Activated naive CD4-positive, alpha-beta T cell treated with anti-CD3 and anti-CD28 coated beads, Interleukin-2, amount 50 U/mL, for 24 hours (primary cell): Measurements from ENCODE around the gene GDAP2.

Experiments
- H3K27ac Mint-ChIP-seq: one replicate; pipeline ENCODE4 v1.8.0; 2021; ENCODE audit warnings: mild to moderate bottlenecking, mixed read lengths
- H3K27me3 Mint-ChIP-seq: one replicate; pipeline ENCODE4 v1.8.0; 2021; ENCODE audit warnings: mixed read lengths
- H3K36me3 Mint-ChIP-seq: one replicate; pipeline ENCODE4 v1.8.0; 2021; ENCODE audit warnings: mixed read lengths
- H3K4me1 Mint-ChIP-seq: one replicate; pipeline ENCODE4 v1.8.0; 2021; ENCODE audit warnings: mixed read lengths
- H3K4me3 Mint-ChIP-seq: one replicate; pipeline ENCODE4 v1.8.0; 2021; ENCODE audit warnings: mild to moderate bottlenecking, mixed read lengths
- H3K9me3 Mint-ChIP-seq: one replicate; pipeline ENCODE4 v1.8.0; 2021; ENCODE audit warnings: mixed read lengths

GDAP2 gene, protein sequence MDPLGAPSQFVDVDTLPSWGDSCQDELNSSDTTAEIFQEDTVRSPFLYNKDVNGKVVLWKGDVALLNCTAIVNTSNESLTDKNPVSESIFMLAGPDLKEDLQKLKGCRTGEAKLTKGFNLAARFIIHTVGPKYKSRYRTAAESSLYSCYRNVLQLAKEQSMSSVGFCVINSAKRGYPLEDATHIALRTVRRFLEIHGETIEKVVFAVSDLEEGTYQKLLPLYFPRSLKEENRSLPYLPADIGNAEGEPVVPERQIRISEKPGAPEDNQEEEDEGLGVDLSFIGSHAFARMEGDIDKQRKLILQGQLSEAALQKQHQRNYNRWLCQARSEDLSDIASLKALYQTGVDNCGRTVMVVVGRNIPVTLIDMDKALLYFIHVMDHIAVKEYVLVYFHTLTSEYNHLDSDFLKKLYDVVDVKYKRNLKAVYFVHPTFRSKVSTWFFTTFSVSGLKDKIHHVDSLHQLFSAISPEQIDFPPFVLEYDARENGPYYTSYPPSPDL

DNA sequence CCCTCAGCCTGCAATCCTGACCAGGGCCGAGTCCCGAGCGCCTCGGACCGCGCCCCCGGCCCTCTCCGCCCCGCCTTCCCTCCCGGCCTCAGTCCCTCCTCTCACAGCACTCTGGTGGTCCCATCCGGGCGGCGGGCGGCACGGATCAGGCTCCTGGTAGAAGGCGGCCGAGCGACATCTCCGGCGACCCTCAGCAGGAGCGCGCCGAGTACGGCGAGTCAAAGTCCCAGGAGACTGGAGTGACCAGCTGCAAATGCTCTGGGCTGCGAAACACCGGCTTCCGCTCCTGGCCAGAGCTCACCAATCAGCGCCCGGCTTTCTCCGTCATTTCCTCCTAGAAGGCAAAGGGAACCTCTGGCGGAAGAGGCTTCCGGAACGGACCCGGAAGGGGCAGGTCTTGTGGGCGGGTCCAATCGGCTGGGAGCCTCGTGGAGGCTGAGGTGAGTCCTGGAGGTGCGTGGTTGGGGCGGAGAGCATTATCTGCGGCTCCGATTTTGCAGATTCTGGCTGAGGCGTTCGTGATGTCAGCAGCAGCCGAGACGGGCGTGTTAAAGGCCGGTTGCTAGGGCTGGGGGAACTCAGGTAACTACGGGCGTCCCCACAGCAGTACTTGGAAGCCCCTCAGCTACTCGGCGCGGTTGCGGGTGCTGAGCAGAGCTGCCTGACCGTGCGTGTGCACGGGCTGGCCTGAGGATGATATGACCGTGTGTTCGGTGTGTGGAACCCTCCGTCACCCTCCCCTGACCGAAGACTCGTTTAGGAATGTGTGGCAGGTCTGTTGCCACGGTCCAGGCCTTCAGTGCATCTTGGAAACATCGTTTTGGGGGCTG, at the start of gene GDAP2, which contains the start of gene WDR3:
Gene GDAP2 (minus strand): TSS at position 279 of the 830 bp plus-strand sequence. CDS start 9,264 bp downstream, outside the sequence.
Gene WDR3 (plus strand): TSS at position 397 of the 830 bp plus-strand sequence. CDS start 3,581 bp downstream, outside the sequence.
- Mint-ChIP-seq H3K27ac (peak within 1 kb of the TSS; percentile 93), H3K9me3 (no peaks in the 10 kb centered on the region), H3K4me3 (peak within 1 kb of the TSS; percentile 98), H3K36me3 (peaks cover 18% of the 10 kb centered on the region), H3K4me1 (peaks cover 65% of the 10 kb centered on the region), H3K27me3 (no peaks in the 10 kb centered on the region)

DNA sequence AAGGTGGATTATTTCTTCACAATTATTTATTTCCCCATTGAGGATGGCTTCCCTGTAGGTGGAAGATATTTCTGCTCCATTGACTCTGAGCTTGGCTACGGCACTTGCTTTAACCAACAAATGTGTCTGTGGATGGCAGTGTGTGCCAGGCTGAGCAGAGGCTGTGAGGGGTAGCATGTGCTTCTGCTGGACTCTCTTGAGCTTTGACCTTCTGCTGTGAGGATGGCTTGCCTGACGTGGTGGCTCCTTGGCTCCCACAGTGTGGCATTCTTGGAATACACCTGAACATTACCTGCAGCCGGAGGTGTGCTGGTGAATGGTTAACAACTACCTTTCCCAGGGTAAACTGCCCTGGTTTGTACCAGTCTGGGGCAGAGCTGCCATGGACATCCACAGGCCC, 47.0 kb upstream of the GDAP2 start:
- no peaks in the 10 kb centered on the region for H3K9me3 Mint-ChIP-seq

DNA sequence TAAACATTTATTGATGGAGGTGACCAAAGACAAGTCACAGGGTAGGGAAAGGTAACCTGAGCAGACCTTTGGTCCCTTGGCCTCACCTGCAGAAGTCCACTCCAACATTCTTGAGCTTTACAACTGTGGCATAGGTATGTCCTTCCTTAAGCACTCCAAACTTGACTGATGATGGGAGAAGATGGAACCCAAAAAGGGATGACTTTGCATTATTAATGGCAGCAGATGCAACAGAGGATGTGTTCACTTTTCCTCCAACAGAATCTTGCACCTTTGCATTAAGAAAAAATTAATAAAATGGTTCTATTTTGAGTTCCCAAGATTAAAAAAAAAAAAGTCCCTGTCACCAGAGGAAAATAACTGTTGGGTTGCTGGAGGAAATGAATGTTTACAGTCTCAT, 42.4 kb upstream of the GDAP2 start:
- H3K27me3 Mint-ChIP-seq, result no peaks in the 10 kb centered on the region
- H3K4me1 Mint-ChIP-seq, result peaks cover 8% of the 10 kb centered on the region
- no peaks in the 10 kb centered on the region for H3K9me3 Mint-ChIP-seq
- H3K36me3 Mint-ChIP-seq, result no peaks in the 10 kb centered on the region
- H3K27ac Mint-ChIP-seq, result no peak overlapping the region
- H3K4me3 Mint-ChIP-seq, result no peak overlapping the region

More for the DNA sequence above, 47.0 kb upstream of the GDAP2 start:
- Mint-ChIP-seq H3K4me1 (no peaks in the 10 kb centered on the region), H3K36me3 (no peaks in the 10 kb centered on the region), H3K27ac (no peak overlapping the region), H3K27me3 (no peaks in the 10 kb centered on the region), H3K4me3 (no peak overlapping the region)

DNA sequence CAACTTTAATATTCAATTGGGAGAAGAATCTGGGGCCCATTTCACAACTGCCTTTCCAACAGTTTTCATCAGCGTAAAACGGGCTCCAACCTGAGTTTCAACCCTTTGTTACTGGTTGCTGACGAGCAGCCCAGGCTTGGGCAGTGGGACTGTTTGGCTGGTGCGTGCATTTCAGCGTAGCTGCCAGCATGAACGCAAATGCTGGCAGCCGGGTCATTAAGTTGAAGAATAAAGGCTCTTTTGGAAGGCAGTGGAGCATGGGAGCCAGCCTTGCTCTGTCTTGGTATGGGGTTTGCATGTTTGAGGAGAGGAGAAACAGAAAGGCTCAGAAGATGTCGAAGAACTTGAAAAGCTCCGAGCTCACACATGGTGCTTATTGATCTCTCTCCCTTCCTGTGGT, 40.8 kb upstream of the GDAP2 start:
- no peaks in the 10 kb centered on the region for H3K9me3 Mint-ChIP-seq
- H3K4me3 Mint-ChIP-seq, result no peak overlapping the region
- H3K36me3 Mint-ChIP-seq, result no peaks in the 10 kb centered on the region
- H3K27me3 Mint-ChIP-seq, result no peaks in the 10 kb centered on the region
- H3K4me1 Mint-ChIP-seq, result peaks cover 14% of the 10 kb centered on the region
- H3K27ac Mint-ChIP-seq, result no peak overlapping the region

DNA sequence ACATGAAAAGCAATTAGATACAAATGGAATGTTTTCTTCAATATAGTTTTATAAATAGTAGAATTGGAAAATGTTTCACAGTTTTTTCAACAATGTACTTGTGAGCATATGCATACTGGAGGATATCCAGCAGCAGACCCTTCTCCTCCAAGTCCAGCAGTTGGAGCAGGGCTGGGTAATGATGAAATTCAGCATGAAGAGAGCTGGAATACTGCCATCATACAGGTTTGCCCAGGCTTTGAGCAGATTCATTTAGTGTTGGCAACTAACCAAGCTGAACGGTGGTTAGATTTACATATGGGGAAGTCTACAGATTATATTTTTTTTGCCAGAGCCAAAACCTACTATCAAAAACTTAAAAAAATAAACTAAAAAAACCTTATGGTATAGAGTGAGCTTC, 38.5 kb upstream of the GDAP2 start:
- peaks cover 30% of the 10 kb centered on the region for H3K4me1 Mint-ChIP-seq
- no peaks in the 10 kb centered on the region for H3K36me3 Mint-ChIP-seq
- H3K27me3 Mint-ChIP-seq, result no peaks in the 10 kb centered on the region
- no peak overlapping the region for H3K27ac Mint-ChIP-seq
- H3K4me3 Mint-ChIP-seq, result no peak overlapping the region
- H3K9me3 Mint-ChIP-seq, result no peaks in the 10 kb centered on the region

DNA sequence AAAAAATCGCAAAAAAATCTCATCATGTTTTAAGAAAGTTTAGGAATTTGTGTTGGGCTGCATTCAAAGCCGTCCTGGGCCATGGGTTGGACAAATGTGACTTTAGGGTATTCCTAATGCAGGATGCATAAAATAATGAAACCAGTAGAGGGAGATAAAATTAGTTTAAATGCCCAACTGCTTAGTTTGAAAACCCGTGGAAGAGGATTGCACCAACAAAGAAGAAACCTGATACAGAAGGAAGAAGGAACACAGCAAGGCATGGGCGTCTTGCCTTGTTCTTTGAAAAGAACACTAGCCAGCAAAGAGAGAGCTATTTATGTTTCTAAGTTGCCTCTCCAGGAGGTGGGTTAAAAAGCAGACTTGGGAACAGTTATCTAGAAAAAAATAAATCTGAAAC, 38.1 kb upstream of the GDAP2 start:
- Mint-ChIP-seq H3K9me3 (no peaks in the 10 kb centered on the region), H3K27ac (no peak overlapping the region), H3K36me3 (no peaks in the 10 kb centered on the region), H3K4me3 (no peak overlapping the region), H3K4me1 (peaks cover 30% of the 10 kb centered on the region), H3K27me3 (no peaks in the 10 kb centered on the region)

DNA sequence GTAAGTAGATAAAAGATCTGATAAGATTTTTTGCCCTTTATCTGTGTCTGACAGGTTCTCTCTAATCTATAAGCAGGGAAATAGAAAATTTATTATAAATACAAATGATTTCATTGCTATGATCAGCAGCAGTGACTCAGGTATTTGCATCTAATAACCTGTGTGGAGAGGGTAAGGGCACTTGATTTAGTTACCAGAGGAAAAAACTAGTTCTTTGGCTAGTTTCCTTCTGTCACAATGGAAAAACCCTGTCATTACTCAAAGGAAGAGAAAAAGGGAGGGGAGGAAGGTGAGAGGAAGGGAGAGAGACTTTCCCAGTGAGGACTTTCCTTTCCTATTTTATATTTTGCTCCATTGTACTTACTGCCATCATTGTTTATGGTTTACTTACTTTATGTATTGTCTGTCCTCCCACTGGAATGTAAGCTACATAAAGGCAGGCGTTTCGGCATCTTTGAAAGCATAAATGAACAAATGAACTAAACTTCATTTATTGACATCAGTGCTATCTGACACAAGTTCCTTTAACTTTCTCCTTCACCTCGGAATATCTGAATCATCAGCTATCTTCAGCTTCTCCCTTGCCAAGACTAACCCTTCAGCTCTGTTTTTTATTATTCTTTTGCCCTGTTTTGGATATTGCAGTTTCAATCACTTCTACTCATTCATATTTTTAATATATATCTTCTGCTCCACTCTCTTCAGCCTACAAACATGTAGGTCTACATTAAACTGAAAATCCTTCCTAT, 35.0 kb upstream of the GDAP2 start:
- Mint-ChIP-seq H3K9me3 (no peaks in the 10 kb centered on the region), H3K4me3 (peak overlapping the region; percentile 51), H3K27ac (peak overlapping the region; percentile 89), H3K36me3 (peaks cover 6% of the 10 kb centered on the region), H3K4me1 (peaks cover 30% of the 10 kb centered on the region), H3K27me3 (no peaks in the 10 kb centered on the region)

DNA sequence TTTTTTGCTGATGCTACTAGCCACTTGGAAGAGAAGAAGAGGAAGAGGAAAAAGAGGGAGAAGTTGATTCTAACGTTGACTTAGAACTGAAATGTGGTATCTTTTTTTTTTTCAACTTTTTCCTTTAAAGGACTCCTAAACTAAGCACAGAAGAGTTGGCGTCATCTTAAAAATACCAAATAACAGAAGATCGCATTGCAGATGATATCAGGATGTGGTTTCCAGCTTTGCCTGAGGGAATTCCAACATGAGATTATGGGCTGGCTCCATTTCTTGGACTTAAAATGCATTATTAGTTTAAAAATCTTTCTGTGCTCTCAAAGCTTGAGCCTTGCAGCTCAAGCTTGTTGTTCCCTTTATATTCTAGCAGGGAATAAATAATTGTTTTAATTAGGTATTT, 29.9 kb upstream of the GDAP2 start:
- H3K36me3 Mint-ChIP-seq, result peaks cover 27% of the 10 kb centered on the region
- no peak overlapping the region for H3K27ac Mint-ChIP-seq
- peaks cover 7% of the 10 kb centered on the region for H3K4me1 Mint-ChIP-seq
- H3K9me3 Mint-ChIP-seq, result no peaks in the 10 kb centered on the region
- no peak overlapping the region for H3K4me3 Mint-ChIP-seq
- H3K27me3 Mint-ChIP-seq, result no peaks in the 10 kb centered on the region

DNA sequence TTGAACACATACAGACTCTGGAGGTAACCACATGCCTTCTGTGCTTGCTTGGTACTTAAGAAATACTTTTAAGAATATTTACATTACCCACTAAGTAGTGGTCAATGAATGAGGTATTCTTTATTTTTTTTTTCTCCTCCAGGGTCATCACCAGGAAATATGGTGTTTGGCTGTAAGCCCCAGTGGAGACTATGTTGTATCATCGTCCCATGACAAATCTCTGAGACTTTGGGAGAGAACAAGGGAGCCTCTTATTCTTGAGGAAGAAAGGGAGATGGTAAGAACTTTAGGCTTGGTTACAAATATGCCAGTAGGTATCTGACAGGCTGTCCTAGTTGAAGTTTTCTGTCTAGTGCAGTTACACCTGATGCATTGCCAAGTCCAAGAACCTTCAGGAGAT, 23.0 kb upstream of the GDAP2 start:
- H3K36me3 Mint-ChIP-seq, result peaks cover 33% of the 10 kb centered on the region
- H3K4me1 Mint-ChIP-seq, result no peaks in the 10 kb centered on the region
- H3K27me3 Mint-ChIP-seq, result no peaks in the 10 kb centered on the region
- H3K27ac Mint-ChIP-seq, result no peak overlapping the region
- no peak overlapping the region for H3K4me3 Mint-ChIP-seq
- no peaks in the 10 kb centered on the region for H3K9me3 Mint-ChIP-seq

DNA sequence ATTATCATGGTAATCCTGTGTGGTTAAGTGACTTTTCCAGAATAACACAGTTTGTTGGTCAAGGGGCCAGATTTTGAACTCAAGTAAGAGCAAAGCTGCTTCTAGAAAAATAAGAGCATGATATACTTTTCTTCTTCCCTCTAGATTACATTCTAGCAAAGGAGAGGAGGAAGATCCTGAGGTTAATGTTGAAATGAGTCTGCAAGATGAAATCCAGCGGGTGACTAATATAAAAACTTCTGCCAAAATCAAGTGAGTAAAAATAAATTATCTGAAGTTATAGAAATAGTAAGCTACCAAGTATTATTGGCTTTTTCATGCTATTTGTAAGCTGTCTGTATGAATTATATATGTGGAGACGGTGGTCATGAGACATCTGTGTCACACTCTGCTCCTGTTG, 12.9 kb upstream of the GDAP2 start:
- no peaks in the 10 kb centered on the region for H3K9me3 Mint-ChIP-seq
- peaks cover 6% of the 10 kb centered on the region for H3K4me1 Mint-ChIP-seq
- H3K4me3 Mint-ChIP-seq, result no peak overlapping the region
- H3K27me3 Mint-ChIP-seq, result no peaks in the 10 kb centered on the region
- H3K36me3 Mint-ChIP-seq, result peaks cover 35% of the 10 kb centered on the region
- no peak overlapping the region for H3K27ac Mint-ChIP-seq

DNA sequence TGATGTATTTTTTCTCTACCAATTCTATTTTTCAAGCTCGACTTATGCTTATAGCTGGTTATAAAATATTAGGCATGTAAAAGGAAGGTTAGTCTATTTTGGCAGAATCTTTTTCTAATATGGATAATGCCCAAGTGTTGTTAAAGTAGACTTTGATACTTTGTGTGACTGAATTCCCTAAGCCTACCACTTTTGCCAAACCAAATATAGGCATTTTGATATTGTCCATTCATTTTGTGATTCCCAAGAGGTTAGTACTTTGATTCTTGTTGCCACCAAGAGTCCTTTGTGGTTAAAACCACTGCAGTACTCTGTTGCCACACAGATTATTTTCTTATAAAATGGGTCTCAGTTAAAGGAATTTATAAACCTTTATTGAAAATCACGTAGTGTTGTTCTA, 4.3 kb upstream of the GDAP2 start:
- no peak overlapping the region for H3K27ac Mint-ChIP-seq

DNA sequence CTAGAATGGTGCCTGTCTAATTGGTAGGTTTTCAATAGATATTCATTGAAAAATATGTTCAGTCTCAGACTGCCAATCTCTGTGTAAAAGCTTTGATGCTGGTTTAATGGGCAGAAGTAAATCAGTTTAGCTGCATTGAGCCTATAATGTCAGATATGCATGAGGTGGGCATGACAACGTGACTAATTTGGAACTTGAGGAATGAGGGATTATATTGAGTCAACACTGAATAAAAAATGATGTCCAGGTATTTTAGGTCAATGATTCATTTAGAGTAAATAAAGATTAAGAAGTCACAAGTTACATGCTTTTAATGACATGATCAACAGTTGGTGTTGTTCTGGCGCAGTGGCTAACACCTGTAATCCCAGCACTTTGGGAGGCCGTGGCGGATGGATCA, 3.2 kb upstream of the GDAP2 start:
- no peaks in the 10 kb centered on the region for H3K27me3 Mint-ChIP-seq
- H3K36me3 Mint-ChIP-seq, result peaks cover 28% of the 10 kb centered on the region
- no peaks in the 10 kb centered on the region for H3K9me3 Mint-ChIP-seq
- H3K4me3 Mint-ChIP-seq, result peak overlapping the region; percentile 70
- peaks cover 43% of the 10 kb centered on the region for H3K4me1 Mint-ChIP-seq
- no peak overlapping the region for H3K27ac Mint-ChIP-seq

More for the DNA sequence above, 4.3 kb upstream of the GDAP2 start:
- Mint-ChIP-seq H3K4me3 (no peak overlapping the region), H3K27me3 (no peaks in the 10 kb centered on the region), H3K4me1 (peaks cover 35% of the 10 kb centered on the region), H3K36me3 (peaks cover 36% of the 10 kb centered on the region), H3K9me3 (no peaks in the 10 kb centered on the region)

DNA sequence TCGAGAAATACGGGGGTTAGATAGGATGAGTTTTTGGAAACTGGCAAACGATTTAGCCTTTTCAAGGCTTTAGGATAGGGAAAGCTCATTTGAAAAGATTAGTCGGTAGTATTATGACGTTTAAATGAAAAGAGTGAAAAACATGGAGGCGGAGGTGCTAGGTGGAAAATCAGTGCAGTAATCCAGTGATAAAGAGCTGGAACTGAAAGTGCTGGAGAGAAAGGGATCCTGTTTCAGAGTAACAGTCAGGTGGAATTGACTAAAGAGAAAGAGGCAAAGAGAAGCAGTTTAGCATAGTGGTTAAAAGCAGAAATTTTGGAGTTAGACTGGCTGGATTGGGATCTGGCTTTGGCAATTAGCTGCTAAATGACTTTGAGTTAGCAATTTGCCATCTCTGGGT, 1.1 kb upstream of the GDAP2 start:
- H3K27ac Mint-ChIP-seq, result peak overlapping the region; percentile 93
- H3K36me3 Mint-ChIP-seq, result peaks cover 22% of the 10 kb centered on the region
- H3K27me3 Mint-ChIP-seq, result no peaks in the 10 kb centered on the region
- H3K4me1 Mint-ChIP-seq, result peaks cover 62% of the 10 kb centered on the region
- H3K4me3 Mint-ChIP-seq, result peak overlapping the region; percentile 98
- no peaks in the 10 kb centered on the region for H3K9me3 Mint-ChIP-seq

DNA sequence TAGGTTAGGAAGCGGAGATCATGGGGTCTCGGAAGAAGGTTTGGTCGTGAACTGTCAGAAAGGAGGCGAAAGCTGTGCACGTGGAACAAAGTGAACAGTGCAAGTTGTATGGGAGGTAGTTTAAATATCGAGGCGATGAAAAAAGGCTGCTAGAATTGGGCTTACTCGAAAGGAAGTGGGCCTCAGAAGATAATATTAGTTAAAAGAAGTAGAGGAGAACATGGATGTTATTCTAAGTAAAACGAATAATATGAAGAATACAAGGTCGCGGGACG, 689 bp upstream of the GDAP2 start:
- H3K9me3 Mint-ChIP-seq, result no peaks in the 10 kb centered on the region
- peaks cover 65% of the 10 kb centered on the region for H3K4me1 Mint-ChIP-seq
- H3K27ac Mint-ChIP-seq, result peak overlapping the region; percentile 93
- H3K27me3 Mint-ChIP-seq, result no peaks in the 10 kb centered on the region
- H3K36me3 Mint-ChIP-seq, result peaks cover 22% of the 10 kb centered on the region
- H3K4me3 Mint-ChIP-seq, result peak overlapping the region; percentile 98

DNA sequence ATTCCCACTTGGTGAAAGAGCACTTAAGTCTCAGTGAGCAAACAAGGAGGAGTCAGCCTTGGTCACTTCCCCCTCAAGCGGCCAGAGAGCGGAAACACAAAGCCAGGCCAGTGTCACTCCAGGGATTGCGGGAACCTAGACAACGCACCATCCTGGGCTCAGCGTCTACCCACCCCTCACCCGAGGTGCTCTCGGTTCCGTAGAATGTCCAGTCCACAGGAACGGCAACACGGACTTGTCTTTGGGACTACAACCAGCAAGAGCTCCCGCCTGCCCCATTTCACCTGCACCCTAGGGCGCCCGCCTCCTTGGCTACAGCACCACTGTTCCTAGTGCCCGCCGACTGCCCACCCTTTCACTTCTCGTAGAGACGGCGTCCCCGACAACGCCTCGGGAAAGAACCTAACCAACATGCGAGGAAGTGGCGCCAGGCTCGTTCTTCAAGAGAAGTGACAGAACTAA, 509 bp downstream of the GDAP2 start:
- Mint-ChIP-seq H3K9me3 (no peaks in the 10 kb centered on the region), H3K27ac (peak overlapping the region; percentile 93), H3K4me3 (peak overlapping the region; percentile 98), H3K4me1 (peaks cover 68% of the 10 kb centered on the region), H3K36me3 (peaks cover 16% of the 10 kb centered on the region), H3K27me3 (no peaks in the 10 kb centered on the region)
